ENCODE results near the gene PHOSPHO2.

GRCh38 chr2:169659320-169659719, 34.9 kb upstream of the PHOSPHO2 start:
- TF ChIP-seq POLR2A (IDR thresholded peaks at IDR 0.05), result no peak
- no peak for TF ChIP-seq CTCF (IDR thresholded peaks at IDR 0.05)
